ENCODE measurements around the gene JAK1.

DNA sequence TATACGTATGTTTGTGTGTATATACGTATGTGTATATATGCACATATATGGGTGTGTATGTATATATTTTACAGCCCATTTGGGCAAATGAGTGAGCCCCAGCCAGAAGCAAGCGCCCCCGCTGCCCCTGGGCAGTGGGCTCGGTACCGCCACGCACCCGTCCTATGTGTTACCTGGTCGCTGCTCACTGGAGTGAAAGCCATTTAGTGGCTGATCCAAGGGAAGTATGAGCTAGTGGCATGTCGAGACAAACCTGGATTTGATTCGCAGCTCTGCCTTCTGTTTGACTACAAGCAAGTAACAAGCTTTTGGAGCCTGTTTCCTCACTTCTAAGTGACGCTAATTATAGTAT is 35.8 kb upstream of the JAK1 start:
- TF ChIP-seq POLR2A (IDR thresholded peaks at IDR 0.05; ENCODE audit: low read depth) (no peak), EP300 (IDR thresholded peaks at IDR 0.05) (no peak)
- TF ChIP-seq, protein P1, sequence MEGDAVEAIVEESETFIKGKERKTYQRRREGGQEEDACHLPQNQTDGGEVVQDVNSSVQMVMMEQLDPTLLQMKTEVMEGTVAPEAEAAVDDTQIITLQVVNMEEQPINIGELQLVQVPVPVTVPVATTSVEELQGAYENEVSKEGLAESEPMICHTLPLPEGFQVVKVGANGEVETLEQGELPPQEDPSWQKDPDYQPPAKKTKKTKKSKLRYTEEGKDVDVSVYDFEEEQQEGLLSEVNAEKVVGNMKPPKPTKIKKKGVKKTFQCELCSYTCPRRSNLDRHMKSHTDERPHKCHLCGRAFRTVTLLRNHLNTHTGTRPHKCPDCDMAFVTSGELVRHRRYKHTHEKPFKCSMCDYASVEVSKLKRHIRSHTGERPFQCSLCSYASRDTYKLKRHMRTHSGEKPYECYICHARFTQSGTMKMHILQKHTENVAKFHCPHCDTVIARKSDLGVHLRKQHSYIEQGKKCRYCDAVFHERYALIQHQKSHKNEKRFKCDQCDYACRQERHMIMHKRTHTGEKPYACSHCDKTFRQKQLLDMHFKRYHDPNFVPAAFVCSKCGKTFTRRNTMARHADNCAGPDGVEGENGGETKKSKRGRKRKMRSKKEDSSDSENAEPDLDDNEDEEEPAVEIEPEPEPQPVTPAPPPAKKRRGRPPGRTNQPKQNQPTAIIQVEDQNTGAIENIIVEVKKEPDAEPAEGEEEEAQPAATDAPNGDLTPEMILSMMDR (IDR thresholded peaks at IDR 0.05): no peak

All from esophagus muscularis mucosa (tissue), 4 donors.